GM04504 (cell line): Measurements from ENCODE around the gene TCEAL3.
"Not testable (repeated sequence)": the region's sequence is repeated elsewhere in the genome, so short reads cannot be mapped to it uniquely, and the experiment has no call there.

Experiments used
- DNase-seq: peaks from one replicate; pipeline ENCODE4 v3.0.0-alpha.2; 2012; ENCODE audit warnings: low read depth

Gene TCEAL3

DNA sequence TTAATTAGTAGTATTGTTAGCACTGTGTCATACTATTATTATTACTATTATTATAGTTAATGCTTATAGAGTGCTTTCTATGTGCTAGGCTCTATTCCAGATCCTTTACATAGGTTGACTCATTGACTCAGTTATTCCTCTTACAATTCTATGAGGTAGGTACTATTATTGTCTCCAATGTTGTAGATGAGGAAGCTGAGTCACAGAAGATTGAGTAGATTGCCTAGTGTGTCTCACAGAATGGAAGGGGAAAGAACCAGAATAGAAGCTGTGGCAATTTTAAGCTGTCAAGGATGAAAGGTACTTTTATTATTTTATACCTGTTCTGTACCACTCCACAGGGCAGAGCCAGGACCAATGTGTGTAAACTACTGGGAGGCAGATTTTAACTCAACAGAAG, 19.1 kb downstream of the TCEAL3 start:
- no peak for DNase-seq

DNA sequence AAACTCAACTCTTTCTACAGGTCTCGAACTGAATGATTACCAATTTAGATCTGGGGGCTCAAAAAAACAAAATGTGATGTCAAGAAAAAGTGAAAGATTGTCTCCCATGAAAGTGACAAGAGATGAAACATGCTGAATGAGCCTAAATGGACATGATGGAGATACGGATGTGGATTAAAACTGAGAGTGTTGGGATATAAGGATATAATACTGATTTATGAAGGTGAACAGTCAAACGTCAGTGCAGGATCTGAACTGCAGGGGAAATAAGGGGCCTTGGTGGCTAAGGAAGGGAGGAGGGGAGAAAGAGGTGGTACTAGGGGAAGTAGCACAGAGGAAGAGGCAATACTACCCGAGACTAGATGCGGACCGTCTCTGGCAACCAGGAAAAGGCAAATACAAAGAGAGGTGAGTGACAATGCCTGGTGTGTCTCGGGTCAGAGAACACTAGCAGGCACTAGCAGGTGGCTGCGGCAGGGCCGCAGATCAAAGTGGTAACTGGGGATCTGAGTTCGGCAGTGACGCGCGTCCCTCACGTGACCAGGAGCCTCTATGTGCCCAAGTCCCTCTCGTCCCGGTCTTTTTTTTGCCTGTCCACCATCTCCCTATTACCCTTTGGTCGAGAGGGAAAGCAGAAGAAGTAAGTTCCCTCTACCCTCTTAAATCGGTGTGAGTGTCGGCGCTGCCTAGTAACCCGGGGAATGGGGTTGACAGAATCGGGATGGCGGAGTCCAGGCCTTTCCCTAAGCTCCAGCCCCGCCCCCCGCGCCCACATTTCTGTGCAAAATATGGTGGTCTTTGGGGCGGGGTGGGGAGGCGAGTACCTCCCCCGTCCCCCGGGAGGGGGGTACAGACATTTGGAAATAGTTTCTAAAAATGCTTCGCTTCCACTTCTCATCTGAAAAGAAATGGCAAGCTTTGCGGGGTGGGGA, 20.9 kb downstream of the TCEAL3 start, which contains the start of gene TCEAL1:
TSS of gene TCEAL1 (plus strand) at position 590 of the 932 bp plus-strand sequence. CDS start 942 bp downstream, outside the sequence.
- no peak for DNase-seq

DNA sequence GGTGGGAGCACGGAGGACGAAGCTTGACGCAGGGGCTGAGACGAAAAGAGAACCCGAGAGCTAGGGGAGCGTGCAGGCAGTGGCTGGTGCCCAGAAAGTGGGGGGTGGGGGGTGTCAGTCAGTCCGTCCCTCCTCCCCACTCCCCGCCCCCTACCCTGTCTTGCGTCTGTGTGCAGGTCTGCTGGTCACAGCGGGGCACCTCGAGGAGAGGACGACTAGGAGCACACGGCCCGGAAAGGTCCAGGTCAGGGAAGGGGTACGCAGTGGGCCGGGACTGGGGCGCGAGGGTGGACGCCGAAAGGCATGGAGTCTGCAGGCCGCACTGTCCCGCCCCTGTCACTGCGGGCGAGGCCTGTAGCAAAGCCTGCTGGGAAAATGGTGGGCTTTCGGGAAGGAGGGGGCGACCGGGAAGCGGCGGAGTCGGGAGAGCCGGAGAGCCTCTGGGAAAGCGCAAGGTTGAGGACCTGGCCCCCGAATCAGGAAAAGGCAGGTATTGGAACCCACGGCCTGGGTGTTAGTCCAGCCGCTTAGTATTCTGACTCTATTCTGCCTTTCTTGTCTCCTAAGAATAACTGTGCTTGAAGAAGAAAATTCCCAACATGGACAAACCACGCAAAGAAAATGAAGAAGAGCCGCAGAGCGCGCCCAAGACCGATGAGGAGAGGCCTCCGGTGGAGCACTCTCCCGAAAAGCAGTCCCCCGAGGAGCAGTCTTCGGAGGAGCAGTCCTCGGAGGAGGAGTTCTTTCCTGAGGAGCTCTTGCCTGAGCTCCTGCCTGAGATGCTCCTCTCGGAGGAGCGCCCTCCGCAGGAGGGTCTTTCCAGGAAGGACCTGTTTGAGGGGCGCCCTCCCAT, 21.8 kb downstream of the TCEAL3 start:
- peak; percentile 39 for DNase-seq

DNA sequence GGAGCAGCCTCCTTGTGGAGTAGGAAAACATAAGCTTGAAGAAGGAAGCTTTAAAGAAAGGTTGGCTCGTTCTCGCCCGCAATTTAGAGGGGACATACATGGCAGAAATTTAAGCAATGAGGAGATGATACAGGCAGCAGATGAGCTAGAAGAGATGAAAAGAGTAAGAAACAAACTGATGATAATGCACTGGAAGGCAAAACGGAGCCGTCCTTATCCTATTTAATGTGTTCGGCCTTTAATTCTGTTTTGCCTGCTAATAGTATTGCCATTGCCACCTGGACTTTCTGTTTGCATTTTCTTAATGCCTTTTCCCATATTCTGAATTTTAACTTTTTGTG, 22.4 kb downstream of the TCEAL3 start:
- no peak for DNase-seq

DNA sequence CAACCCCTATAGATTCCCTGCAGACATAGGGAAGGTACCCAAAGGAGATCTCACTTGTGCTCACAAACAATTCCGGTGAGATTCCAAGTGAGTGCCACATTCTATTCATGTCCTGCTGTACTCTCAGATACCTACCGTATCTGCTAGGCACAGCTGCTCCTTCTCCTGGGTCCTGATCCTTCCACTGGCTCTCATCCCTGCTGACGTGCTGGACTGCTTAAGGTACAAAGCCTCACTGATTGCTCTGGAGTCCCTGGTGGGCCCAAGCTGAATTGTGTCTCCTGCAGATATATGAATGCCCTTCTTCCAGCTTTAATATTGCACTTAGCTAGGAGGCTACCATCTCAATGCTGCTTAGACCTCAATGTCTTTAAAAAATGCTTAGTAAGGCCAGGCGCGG, 23.4 kb downstream of the TCEAL3 start:
- no peak for DNase-seq

DNA sequence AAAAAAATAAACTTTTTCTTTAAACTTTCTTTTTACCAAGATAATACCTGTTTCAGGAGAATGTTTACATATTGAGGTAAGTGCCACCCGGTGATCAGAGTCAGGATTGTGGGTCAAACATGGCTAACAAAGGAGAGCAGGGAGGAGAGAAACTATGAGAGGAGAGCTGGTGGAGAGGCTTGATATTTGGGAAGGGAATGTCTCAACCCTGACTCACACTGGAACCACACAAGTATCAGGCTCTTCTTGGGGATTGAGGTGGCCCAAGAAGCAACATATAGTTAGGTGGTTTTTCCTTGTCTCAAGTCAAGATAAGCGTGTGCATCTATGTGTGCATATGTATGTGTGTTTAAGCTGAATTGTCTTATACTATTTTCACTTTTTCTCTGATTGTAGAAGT, 27.7 kb downstream of the TCEAL3 start:
- no peak for DNase-seq

DNA sequence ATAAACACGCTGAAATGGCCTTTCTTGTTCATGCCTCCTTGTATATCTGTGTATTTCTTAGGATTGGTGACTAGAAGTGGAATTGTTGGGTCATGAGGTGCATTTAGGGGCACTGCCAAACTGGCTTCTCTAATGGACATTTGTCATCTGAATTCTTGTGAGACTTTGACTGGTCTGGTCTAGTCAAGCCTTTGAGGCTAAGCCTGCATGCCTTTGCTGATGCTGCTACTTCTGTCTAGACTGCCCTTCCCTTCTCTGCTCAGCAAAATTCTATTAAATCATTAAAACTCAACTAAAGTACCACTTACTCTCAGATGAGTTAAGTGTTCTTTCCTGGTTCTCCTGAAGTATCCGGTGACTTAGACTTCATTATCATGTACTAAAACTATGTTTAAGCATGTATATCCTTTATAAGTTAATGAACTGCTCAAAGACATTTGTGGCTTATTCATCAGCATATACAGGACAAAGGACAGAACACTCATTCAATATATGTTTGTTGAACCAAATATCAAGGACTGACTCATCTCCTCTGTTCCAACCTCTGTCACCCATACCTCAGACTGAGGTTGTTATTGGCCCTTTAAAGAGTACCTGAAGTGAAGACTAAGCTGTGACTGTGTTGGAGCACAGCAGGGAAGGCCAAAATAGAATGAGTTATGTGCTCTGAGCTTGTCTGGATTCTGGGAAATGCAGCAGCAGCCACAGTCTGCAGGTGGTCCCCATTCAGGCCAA, 30.0 kb downstream of the TCEAL3 start:
- no peak for DNase-seq

DNA sequence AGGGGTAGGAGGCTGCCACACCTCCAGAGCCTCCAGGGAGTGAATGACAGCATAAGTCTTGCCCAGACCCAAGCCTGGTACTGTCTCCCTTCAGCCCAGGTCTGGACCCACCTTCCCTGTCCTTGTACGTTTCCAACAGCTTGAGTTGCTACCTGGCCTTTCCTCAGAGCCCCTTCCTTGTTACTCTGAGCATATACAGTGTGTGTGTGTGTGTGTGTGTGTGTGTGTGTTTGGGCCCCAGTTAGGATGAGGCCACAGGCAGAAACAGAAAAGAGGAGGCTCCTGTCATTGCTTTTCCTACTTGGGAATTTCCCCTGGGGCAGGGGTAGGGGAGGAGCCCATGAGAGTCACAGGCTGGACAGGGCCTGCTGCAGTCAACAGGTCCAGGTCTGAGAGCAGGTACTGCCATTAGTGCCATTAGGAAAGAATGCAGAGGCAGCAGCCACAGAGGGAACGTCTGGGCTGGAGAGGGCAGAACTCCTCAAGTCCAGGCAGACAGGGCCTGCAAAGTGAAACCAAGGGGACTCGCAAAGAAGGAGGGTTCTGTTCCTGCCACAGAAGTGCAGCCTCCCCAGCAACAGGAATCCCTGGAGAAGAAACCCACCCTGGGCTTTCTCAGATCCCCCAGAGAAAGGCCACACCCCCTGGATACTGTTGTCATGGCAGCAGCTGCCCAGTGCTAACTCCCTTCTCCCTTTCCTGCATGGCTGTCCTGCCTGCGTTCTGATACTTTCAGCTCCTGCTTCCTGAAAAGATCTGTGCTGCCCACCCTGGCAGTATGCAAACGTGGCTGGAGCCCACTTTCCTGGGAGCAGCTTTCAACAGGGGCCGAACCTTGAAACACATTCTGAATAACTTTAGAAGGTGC, 30.9 kb downstream of the TCEAL3 start:
- DNase-seq, result not testable (repeated sequence)

DNA sequence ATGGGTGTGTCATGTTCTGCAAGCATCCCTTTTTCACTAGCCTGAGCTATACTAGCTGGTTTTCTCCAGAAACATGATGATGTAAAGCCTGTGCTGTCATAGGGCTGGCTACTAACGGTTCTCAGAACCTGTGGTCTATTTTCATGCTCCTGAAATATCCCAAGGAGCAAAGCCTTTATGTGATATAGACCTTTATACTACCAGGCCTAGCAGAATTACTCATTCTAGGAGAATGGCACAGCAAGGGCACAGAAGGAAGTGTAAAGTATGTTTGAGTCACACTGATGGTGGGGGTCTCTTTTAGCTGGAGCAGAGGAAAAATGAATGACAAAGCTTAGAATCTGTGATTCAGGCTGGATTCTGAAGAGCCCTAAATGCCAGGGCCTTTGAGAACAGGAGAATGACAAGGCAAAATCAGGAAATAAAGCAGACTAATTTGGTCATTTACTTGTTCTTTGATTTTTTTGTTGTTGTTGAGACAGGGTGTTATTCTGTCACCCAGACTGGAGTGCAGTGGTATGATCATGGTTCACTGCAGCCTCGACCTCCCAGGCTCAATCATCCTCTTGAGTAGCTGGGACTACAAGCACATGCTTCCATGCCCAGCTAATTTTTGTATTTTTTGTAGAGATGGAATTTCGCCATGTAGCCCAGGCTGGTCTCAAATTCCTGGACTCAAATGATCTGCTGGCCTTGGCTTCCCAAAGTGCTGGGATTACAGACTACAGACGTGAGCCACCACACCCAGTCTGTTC, 32.8 kb downstream of the TCEAL3 start:
- no peak for DNase-seq

DNA sequence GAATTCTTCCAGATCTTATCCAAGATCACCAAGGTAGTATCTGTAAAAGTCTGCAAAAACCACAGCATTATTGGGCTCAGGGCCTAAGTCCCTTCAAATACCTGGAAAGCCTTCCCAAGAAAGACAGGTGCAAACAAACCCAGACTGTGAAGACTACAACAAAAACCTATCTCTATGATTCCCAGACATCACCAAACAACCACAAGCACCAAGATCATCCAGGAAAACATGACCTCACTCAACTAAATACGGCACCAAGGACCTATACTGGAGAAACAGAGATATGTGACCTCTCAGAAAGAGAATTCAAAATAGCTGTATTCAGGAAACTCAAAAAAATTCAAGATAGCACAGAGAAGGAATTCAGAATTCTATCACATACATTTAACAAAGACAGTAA, 36.4 kb downstream of the TCEAL3 start:
- DNase-seq, result no peak

DNA sequence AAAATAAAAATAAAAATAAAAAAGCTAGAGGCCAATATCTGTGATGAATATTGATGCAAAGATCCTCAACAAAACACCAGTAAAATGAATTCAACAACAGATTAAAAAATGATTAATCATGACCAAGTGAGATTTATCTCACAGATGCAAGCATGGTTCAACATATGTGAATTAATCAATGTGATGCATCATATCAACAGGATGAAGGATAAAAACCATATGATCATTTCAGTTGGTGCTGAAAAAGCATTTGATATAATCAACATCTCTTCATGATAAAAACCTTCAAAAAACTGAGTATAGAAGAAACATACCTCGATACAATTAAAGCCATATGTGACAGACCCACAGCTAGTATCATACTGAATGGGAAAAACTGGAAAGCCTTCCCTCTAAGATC, 39.9 kb downstream of the TCEAL3 start:
- DNase-seq, result no peak

DNA sequence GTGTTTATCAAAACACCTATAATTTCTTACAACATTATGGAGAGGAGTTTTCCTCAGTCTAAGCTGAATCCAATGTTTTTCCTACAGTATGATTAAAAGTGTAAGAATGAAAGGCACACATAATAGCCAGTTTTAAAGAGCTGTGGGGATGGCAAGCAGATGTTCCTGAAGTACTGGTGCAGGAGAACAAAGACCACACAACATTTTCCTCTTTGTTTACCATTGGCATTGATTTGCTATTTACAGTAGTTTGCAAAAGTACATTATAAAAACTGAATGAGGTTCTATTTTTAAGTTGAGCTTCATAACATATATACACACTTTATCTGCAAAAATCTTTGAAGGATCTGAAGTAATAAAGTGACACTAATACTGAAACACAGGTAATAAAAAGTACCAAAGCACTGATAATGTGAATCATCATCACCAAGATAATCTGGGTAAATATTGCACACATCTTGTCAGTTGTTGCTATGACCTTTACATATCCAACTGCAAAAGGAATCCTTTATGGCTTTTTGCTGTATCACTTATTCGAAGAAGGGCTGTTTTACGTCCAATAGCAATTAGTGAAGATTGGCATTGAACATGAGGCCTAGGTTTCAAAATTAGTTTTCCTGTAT, 43.5 kb downstream of the TCEAL3 start:
- DNase-seq, result no peak

DNA sequence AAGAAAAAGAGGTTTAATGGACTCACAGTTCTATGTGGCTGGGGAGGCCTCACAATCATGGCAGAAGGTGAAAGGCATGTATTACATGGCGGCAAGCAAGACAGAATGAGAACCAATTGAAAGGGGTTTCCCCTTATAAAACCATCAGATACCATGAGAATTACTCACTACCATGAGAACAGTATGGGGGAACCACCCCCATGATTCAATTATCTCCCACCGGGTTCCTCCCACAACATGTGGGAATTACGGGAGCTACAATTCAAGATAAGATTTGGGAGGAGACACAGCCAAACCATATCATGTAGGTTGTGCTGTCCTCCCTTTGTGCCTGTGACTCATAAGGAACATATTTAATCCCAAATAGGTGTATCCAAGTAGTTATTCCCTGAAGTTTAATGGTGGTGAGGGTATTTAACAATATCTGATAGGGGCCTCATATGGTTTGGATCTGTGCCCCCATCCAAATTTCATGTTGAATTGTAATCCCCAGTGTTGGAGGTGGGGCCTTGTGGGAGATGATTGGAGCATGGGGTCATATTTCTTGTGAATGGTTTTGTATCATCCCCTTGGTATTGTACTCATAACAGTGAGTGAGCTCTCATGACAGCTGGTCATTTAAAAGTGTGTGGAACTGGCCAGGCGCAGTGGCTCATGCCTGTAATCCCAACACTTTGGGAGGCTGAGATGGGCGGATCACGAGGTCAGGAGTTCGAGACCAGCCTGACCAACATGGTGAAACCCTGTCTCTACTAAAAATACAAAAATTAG, 47.7 kb downstream of the TCEAL3 start:
- not testable (repeated sequence) for DNase-seq

DNA sequence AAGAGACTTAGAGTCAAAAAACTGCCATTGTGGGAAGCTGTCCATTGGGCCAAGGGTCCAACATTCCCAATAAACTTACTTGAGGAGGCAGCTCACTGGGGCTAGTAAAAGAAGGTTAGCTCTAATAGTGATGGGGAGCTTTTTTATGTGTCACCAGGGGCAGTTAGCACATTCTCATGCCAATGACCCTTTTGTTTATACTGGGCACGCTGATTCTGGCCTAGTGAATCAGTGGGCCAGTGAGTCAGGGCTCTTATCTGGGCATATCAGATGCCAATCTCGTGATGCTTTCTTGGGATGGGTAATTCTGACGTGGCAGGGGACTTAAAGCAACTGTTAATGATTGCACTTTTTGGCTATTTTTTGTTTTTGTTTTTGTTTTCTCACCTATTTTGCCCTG, 48.9 kb downstream of the TCEAL3 start:
- peak; percentile 19 for DNase-seq

DNA sequence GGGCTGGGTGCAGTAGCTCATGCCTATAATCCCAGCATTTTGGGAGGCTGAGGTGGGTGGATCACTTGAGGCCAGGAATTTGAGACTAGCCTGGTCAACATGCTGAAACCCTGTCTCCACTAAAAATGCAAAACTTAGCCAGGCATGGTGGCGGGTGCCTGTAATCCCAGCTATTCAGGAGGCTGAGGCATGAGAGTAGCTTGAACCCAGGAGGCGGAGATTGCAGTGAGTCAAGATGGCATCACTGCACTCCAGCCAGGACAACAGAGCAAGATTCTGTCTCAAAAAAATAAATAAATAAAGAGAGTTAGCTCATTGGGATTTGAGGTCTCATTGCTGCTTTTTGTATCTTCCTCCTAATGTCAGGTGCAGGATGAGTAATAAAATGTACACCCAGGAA, 49.3 kb downstream of the TCEAL3 start:
- DNase-seq, result not testable (repeated sequence)

DNA sequence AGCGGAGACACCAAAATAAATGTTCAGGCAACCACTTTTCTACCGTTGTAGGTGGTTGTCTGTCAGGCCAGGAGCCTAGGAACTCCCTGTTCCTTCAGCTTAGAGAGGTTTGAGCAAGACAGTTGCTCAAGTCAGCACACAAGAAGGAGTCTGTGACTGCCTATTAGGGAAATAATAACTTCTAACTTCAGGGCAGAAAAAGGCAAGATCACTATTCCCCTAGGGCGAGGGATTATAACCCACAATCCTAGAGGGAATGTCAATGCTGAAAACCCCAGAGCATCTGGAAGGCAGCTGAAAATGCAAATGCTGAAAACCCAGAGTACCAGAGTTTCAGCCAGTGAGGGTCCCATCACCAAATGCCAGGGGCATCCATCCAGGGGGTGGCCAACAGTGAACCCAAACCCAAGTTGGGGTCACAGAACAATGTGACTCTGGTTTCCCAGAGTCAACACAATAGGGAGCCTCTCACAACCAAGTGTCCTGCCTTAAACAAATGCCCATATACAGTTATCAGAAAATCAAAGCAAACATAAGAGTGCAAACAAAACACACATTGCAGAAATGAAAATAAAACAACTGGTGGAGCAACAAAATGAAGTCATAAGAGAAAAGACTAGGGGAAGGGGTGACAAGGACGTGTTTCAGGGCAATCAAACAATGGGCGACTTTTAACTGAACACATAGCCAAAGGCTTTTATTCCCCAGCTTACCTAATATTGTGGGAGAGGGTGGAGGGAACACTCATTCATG, 51.1 kb downstream of the TCEAL3 start:
- DNase-seq, result no peak

DNA sequence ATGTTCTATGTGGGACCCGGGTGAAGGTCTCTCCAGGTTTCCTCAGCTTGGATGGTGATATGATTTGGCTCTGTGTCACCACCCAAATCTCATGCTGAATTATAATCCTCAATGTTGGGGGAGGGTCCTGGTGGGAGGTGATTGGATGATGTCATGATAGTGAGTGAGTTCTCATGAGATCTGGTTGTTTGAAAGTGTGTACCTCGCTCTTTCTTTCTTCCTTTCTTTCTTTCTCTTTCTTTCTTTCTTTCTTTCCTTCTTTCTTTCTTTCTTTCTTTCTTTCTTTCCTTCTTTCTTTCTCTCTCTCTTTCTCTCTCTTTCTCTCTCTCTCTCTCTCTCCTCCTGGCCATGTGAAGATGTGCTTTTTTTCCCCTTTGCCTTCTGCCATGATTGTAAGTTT, 51.7 kb downstream of the TCEAL3 start:
- DNase-seq, result not testable (repeated sequence)
